ENCODE data around the gene HTR3E. TPM values are rescaled to one million over a fixed set of nuclear protein-coding genes. Genes with fewer than 3 reads are reported as not detected.

The HTR3E gene
- total RNA-seq, 1 experiment from 2014 or later: not detected

- H3K9me3 ChIP-seq (ENCODE audit: insufficient read depth, low read depth): no peaks in the 10 kb centered on the region
- H4K20me1 ChIP-seq (ENCODE audit: insufficient read depth): no peaks in the 10 kb centered on the region; the same call in 1 of the 2 replicates
- H3K9me2 ChIP-seq (ENCODE audit: insufficient read depth): no peaks in the 10 kb centered on the region
- peaks cover 20% of the 10 kb centered on the region; the same call in 1 of the 2 replicates for H3K36me3 ChIP-seq (ENCODE audit: low read depth)
- ChIA-PET POLR2A (ENCODE audit: unreplicated experiment) (interaction anchor here (0.6 to 0.7 kb wide), 2 partner anchors 10 to 175 kb away, joined by 5 to 8 read pairs; partner anchors contain the start of gene EIF2B5), CTCF (interaction anchor here (0.9 kb wide), 1 partner anchor 10 kb away, joined by 3 read pairs; the partner anchor contains the start of gene EIF2B5)
- no peak overlapping the region for H3K4me2 ChIP-seq
- no peak overlapping the region for H3K4me3 ChIP-seq
- H3K4me1 ChIP-seq (replicated peaks; ENCODE audit: insufficient read depth): no peaks in the 10 kb centered on the region
- no peaks in the 10 kb centered on the region for H3K27me3 ChIP-seq (ENCODE audit: insufficient read depth, low read depth)
- DNase-seq: peak; percentile 71 to 74
- H2AFZ ChIP-seq: no peak overlapping the region
- H3K79me2 ChIP-seq (ENCODE audit: low read depth): no peaks in the 10 kb centered on the region
- TF ChIP-seq CTCF (conservative IDR thresholded peaks at IDR 0.05): peak; percentile 79
- no peak for TF ChIP-seq EZH2 (IDR thresholded peaks at IDR 0.05; ENCODE audit: low read depth)
- H3F3A ChIP-seq (ENCODE audit: insufficient read depth, low read depth): peaks cover 38% of the 10 kb centered on the region
- BruUV-seq (replicated peaks): no TSS peak
- intact Hi-C loops (cut with micrococcal nuclease; ENCODE audit: unreplicated experiment): loop anchor here (1.0 to 10.0 kb wide), 6 partner anchors 40 to 400 kb away; no protein-coding TSS in a partner anchor
- H3K27ac ChIP-seq: no peak overlapping the region
These were observed 48.3 kb downstream of the HTR3E start for GRCh38 chr3:184145111-184145524.

GRCh38 chr3:184145751-184146270 is 48.9 kb downstream of the HTR3E start:
- TF ChIP-seq EZH2 (IDR thresholded peaks at IDR 0.05; ENCODE audit: low read depth): no peak
- TF ChIP-seq CTCF (conservative IDR thresholded peaks at IDR 0.05): no peak
- Histone ChIP-seq H3K4me2 (no peak overlapping the region), H3K4me1 (replicated peaks; ENCODE audit: insufficient read depth) (no peaks in the 10 kb centered on the region), H4K20me1 (ENCODE audit: insufficient read depth) (no peaks in the 10 kb centered on the region; the same call in 1 of the 2 replicates), H3K9me3 (ENCODE audit: insufficient read depth, low read depth) (no peaks in the 10 kb centered on the region), H3K9me2 (ENCODE audit: insufficient read depth) (no peaks in the 10 kb centered on the region), H3K27me3 (ENCODE audit: insufficient read depth, low read depth) (no peaks in the 10 kb centered on the region), H3K36me3 (ENCODE audit: low read depth) (peaks cover 16% of the 10 kb centered on the region; the same call in 1 of the 2 replicates), H3K27ac (no peak overlapping the region), H3F3A (ENCODE audit: insufficient read depth, low read depth) (peaks cover 38% of the 10 kb centered on the region), H2AFZ (no peak overlapping the region), H3K79me2 (ENCODE audit: low read depth) (no peaks in the 10 kb centered on the region), H3K4me3 (no peak overlapping the region)
- BruUV-seq (replicated peaks): no TSS peak
- ChIA-PET POLR2A (ENCODE audit: unreplicated experiment) (interaction anchor here (0.7 kb wide), 1 partner anchor 10 kb away, joined by 8 read pairs; no protein-coding TSS in a partner anchor), CTCF (interaction anchor here (0.9 kb wide), 3 partner anchors 11 to 96 kb away, joined by 3 read pairs; partner anchors contain the start of genes ABCF3 and EIF2B5)
- DNase-seq: no peak
- intact Hi-C loops (cut with micrococcal nuclease; ENCODE audit: unreplicated experiment): loop anchor here (1.0 to 10.0 kb wide), 6 partner anchors 39 to 399 kb away; no protein-coding TSS in a partner anchor

GRCh38 chr3:184148076-184148475 is 51.2 kb downstream of the HTR3E start:
- peaks cover 38% of the 10 kb centered on the region for H3F3A ChIP-seq (ENCODE audit: insufficient read depth, low read depth)
- H3K79me2 ChIP-seq (ENCODE audit: low read depth): no peaks in the 10 kb centered on the region
- no peaks in the 10 kb centered on the region for H3K4me1 ChIP-seq (replicated peaks; ENCODE audit: insufficient read depth)
- no peak overlapping the region for H3K27ac ChIP-seq
- 0 out of 2 replicates have a peak, but pooled peaks cover 4% of the 10 kb centered on the region for H3K36me3 ChIP-seq (ENCODE audit: low read depth)
- no peak for TF ChIP-seq EZH2 (IDR thresholded peaks at IDR 0.05; ENCODE audit: low read depth)
- no peak for TF ChIP-seq CTCF (conservative IDR thresholded peaks at IDR 0.05)
- no peaks in the 10 kb centered on the region; the same call in 1 of the 2 replicates for H4K20me1 ChIP-seq (ENCODE audit: insufficient read depth)
- ChIA-PET POLR2A (ENCODE audit: unreplicated experiment) (no interaction called here), CTCF (interaction anchor here (0.6 kb wide), 1 partner anchor 113 kb away, joined by 8 read pairs; no protein-coding TSS in a partner anchor)
- H3K9me2 ChIP-seq (ENCODE audit: insufficient read depth): no peaks in the 10 kb centered on the region
- H3K4me2 ChIP-seq: no peak overlapping the region
- no peak overlapping the region for H3K4me3 ChIP-seq
- H3K9me3 ChIP-seq (ENCODE audit: insufficient read depth, low read depth): no peaks in the 10 kb centered on the region
- no peak for DNase-seq
- BruUV-seq (replicated peaks): no TSS peak
- intact Hi-C loops (cut with micrococcal nuclease; ENCODE audit: unreplicated experiment): loop anchor here (10.0 kb wide), 1 partner anchor 397 kb away; no protein-coding TSS in a partner anchor
- H2AFZ ChIP-seq: no peak overlapping the region
- H3K27me3 ChIP-seq (ENCODE audit: insufficient read depth, low read depth): no peaks in the 10 kb centered on the region

All from PC-9 (cell line).